Nephron progenitor cell (in vitro differentiated cells): Measurements from ENCODE around the gene GLOD5.

Source experiments
- DNase-seq: peaks from one replicate; pipeline ENCODE4 v3.0.0; 2021
- H3K27ac Mint-ChIP-seq: 2 replicates; pipeline ENCODE4 v1.8.0; 2021; ENCODE audit warnings: mild to moderate bottlenecking, moderate library complexity, mixed read lengths
- H3K27me3 Mint-ChIP-seq: 2 replicates; pipeline ENCODE4 v1.8.0; 2021; ENCODE audit warnings: mild to moderate bottlenecking, low read depth, mixed read lengths; ENCODE audit not compliant: poor library complexity
- H3K36me3 Mint-ChIP-seq: 2 replicates; pipeline ENCODE4 v1.8.0; 2021; ENCODE audit warnings: low read depth, mixed read lengths
- H3K4me1 Mint-ChIP-seq: 2 replicates; pipeline ENCODE4 v1.8.0; 2021; ENCODE audit warnings: mixed read lengths
- H3K4me3 Mint-ChIP-seq: 2 replicates; pipeline ENCODE4 v1.8.0; 2021; ENCODE audit warnings: mild to moderate bottlenecking, moderate library complexity, mixed read lengths
- H3K9me3 Mint-ChIP-seq: 2 replicates; pipeline ENCODE4 v1.8.0; 2021; ENCODE audit warnings: mild to moderate bottlenecking, moderate library complexity, mixed read lengths
- TF ChIP-seq, protein P1 (sequence below): fragments of 200-600 bp; sonication (generic); IDR thresholded peaks from 2 replicates; pipeline ENCODE4 v1.5.0; 2021; ENCODE audit warnings: antibody characterized with exemption

GLOD5 gene

DNA sequence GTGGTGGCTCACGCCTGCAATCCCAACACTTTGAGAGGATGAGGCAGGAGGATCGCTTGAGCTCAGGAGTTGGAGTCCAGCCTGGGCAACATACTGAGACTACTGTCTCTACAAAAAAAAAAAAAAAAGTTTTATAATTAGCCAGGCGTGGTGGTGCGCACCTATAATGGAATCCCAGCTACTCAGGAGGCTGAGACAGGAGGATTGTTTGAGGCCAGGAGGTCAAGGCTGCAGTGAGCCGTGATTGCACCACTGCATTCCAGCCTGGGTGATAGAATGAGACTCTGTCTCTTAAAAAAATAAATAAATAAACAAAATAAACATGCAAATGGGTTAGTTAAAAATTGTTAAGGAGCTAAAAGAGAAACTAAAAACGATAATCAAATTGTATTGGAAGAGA, 7.7 kb downstream of the GLOD5 start:
- DNase-seq = no peak
- TF ChIP-seq, protein P1, sequence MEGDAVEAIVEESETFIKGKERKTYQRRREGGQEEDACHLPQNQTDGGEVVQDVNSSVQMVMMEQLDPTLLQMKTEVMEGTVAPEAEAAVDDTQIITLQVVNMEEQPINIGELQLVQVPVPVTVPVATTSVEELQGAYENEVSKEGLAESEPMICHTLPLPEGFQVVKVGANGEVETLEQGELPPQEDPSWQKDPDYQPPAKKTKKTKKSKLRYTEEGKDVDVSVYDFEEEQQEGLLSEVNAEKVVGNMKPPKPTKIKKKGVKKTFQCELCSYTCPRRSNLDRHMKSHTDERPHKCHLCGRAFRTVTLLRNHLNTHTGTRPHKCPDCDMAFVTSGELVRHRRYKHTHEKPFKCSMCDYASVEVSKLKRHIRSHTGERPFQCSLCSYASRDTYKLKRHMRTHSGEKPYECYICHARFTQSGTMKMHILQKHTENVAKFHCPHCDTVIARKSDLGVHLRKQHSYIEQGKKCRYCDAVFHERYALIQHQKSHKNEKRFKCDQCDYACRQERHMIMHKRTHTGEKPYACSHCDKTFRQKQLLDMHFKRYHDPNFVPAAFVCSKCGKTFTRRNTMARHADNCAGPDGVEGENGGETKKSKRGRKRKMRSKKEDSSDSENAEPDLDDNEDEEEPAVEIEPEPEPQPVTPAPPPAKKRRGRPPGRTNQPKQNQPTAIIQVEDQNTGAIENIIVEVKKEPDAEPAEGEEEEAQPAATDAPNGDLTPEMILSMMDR = no peak
- Mint-ChIP-seq H3K27ac (no peak overlapping the region), H3K4me1 (no peaks in the 10 kb centered on the region), H3K4me3 (no peak overlapping the region), H3K36me3 (no peaks in the 10 kb centered on the region), H3K27me3 (peaks cover 9% of the 10 kb centered on the region), H3K9me3 (peaks cover 52% of the 10 kb centered on the region)

- Mint-ChIP-seq H3K27ac (no peak overlapping the region), H3K9me3 (peaks cover 60% of the 10 kb centered on the region)
These were observed 8.7 kb downstream of the GLOD5 start for GRCh38 chrX:48770296-48770695.

DNA sequence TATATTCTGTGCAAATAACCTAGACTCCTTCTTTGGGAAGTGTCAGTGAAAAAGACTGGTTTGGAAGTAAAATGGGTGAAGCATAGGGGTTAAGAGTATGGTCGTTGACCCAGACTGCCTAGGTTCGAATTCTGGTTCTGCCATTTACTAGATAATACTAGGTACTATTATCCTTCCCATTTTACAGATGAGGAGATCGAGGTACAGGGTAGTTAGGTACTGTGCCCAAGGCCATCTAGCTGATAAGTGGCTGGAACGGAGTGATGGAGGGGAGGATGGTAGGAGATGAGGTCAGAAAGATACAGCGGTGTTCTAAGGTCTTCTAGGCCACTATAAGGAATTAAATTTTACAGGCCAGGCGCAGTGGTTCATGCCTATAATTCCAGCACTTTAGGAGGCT, 11.1 kb downstream of the GLOD5 start:
- no peak for DNase-seq
- Mint-ChIP-seq H3K36me3 (no peaks in the 10 kb centered on the region), H3K4me3 (no peak overlapping the region), H3K9me3 (peaks cover 66% of the 10 kb centered on the region), H3K27me3 (peaks cover 10% of the 10 kb centered on the region), H3K27ac (no peak overlapping the region), H3K4me1 (no peaks in the 10 kb centered on the region)
- TF ChIP-seq, protein P1 = no peak

More at GRCh38 chrX:48770296-48770695, 8.7 kb downstream of the GLOD5 start:
- H3K4me3 Mint-ChIP-seq = no peak overlapping the region
- no peaks in the 10 kb centered on the region for H3K4me1 Mint-ChIP-seq
- no peaks in the 10 kb centered on the region for H3K36me3 Mint-ChIP-seq
- TF ChIP-seq, protein P1 = no peak
- peaks cover 9% of the 10 kb centered on the region for H3K27me3 Mint-ChIP-seq
- DNase-seq = no peak

DNA sequence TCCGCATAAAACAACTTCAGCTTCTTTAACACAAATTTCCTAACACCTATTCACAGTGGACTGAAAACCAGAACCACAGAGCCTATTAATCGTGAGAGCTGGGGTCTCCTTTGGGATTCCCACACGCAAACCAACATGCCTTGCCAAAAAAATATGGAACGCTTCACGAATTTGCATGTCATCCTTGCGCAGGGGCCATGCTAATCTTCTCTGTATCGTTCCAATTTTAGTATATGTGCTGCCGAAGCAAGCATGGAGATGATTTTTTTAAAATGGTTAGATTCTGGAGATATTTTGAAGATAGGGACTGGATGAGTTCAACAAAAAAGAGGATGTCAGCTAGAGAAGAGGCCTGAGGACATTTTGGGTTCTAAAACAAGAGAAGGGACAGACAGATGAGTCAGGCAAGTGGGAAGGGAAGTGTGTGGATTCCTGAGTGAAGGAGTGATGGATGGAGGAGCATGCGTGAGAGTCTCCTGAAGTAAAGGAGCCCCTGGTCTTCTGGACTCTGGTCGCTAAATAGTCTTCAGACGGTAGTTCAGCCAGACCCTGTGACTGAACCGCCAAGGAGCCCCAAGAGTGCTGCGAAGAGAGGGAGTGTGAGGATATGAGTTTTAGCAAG, 15.4 kb downstream of the GLOD5 start:
- no peaks in the 10 kb centered on the region for H3K36me3 Mint-ChIP-seq
- H3K27me3 Mint-ChIP-seq = peaks cover 5% of the 10 kb centered on the region

DNA sequence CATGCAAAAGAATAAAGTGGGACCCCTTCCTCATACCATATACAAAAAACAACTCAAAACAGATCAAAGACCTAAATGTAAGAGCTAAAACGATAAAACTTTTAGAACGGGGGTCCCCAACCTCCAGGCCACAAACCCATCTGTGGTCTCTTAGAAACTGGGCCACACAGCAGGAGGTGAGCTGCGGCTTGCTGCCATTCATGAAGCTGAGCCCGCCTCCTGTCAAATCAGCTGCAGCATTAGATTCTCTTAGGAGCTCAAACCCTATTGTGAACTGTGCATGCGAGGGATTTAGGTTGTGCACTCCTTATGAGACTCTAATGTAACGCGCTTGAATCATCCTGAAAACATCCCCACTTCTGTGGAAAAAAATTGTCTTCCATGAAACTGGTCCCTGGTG, 17.9 kb downstream of the GLOD5 start:
- Mint-ChIP-seq H3K27ac (no peak overlapping the region), H3K4me3 (no peak overlapping the region), H3K36me3 (no peaks in the 10 kb centered on the region), H3K9me3 (peaks cover 58% of the 10 kb centered on the region), H3K4me1 (no peaks in the 10 kb centered on the region), H3K27me3 (peaks cover 9% of the 10 kb centered on the region)
- TF ChIP-seq, protein P1 = no peak
- DNase-seq = no peak

More for the DNA sequence above, 15.4 kb downstream of the GLOD5 start:
- TF ChIP-seq, protein P1 = no peak
- Mint-ChIP-seq H3K9me3 (peaks cover 68% of the 10 kb centered on the region), H3K4me1 (no peaks in the 10 kb centered on the region), H3K4me3 (no peak overlapping the region), H3K27ac (no peak overlapping the region)
- no peak for DNase-seq

DNA sequence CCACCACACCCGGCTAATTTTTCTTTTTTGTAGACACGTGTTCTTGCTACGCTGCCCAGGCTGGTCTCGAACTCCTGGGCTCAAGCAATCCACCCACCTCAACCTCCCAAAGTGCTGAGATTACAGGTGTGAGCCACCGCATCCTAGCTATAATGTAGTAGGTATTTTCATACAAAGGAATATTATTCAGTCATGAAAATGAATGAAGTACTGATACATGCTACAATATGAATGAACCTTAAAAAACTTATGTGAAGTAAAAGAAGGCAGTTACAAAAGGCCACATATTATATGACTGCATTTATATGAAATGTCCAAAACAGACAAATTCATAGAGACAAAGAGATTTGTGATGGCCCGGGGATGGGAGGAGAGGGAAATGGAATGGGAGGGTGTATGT, 20.2 kb downstream of the GLOD5 start:
- TF ChIP-seq, protein P1 = no peak
- peaks cover 53% of the 10 kb centered on the region for H3K9me3 Mint-ChIP-seq
- H3K4me1 Mint-ChIP-seq = no peaks in the 10 kb centered on the region
- DNase-seq = no peak
- H3K27me3 Mint-ChIP-seq = peaks cover 11% of the 10 kb centered on the region
- H3K27ac Mint-ChIP-seq = no peak overlapping the region
- H3K36me3 Mint-ChIP-seq = no peaks in the 10 kb centered on the region
- H3K4me3 Mint-ChIP-seq = no peak overlapping the region
